Fibroblast of lung (primary cell): ENCODE results near the gene MYO3B. TPM values are rescaled to one million over a fixed set of nuclear protein-coding genes. Genes with fewer than 3 reads are reported as not detected.
A peak's percentile ranks its signal among the peaks of the same experiment; 100 is the strongest.

Experiments
- DNase-seq, 2 donors: peaks; one replicate each; pipeline versions ENCODE4 v3.0.0 to v3.0.0-alpha.2; 2010; ENCODE audit warnings: low read depth in 2 of 2
- H2AFZ ChIP-seq: 2 replicates; pipeline ENCODE4 v1.5.1; 2012; ENCODE audit warnings: low read length, control low read depth, inconsistent platforms
- H3K27ac ChIP-seq: 2 replicates; pipeline ENCODE4 v1.5.1; 2011; ENCODE audit warnings: low read length, control low read depth; ENCODE audit not compliant: insufficient read depth
- H3K27me3 ChIP-seq: 2 replicates; pipeline ENCODE4 v1.5.1; 2011; ENCODE audit warnings: mild to moderate bottlenecking, low read length; ENCODE audit not compliant: control insufficient read depth, insufficient read depth
- H3K36me3 ChIP-seq: 2 replicates; pipeline ENCODE4 v1.5.1; 2011; ENCODE audit warnings: low read length; ENCODE audit not compliant: control insufficient read depth, insufficient read depth
- H3K4me1 ChIP-seq: 2 replicates; pipeline ENCODE4 v1.5.1; 2011; ENCODE audit warnings: low read length; ENCODE audit not compliant: control insufficient read depth, insufficient read depth; ENCODE audit errors: extremely low read depth
- H3K4me2 ChIP-seq: 2 replicates; pipeline ENCODE4 v1.5.1; 2011; ENCODE audit warnings: low read length, control low read depth; ENCODE audit not compliant: insufficient read depth; ENCODE audit errors: extremely low read depth
- H3K4me3 ChIP-seq, 4 experiments: fragments of 200-600 bp in 1 of 4; sonication (generic) in 1 of 4; replicated peaks in 1 of 4; 2 replicates each; pipeline ENCODE4 v1.5.1; 2011 to 2016; ENCODE audit warnings: low read length in 4 of 4, low read depth in 3 of 4, mild to moderate bottlenecking in 3 of 4, control low read depth in 2 of 4, inconsistent platforms in 1 of 4, mixed read lengths in 1 of 4; ENCODE audit not compliant: insufficient read depth in 1 of 4; ENCODE audit errors: control extremely low read depth in 1 of 4
- H3K79me2 ChIP-seq: 2 replicates; pipeline ENCODE4 v1.5.1; 2012; ENCODE audit warnings: mild to moderate bottlenecking, low read length, inconsistent platforms; ENCODE audit not compliant: control insufficient read depth, insufficient read depth
- H3K9ac ChIP-seq: 2 replicates; pipeline ENCODE4 v1.5.1; 2011; ENCODE audit warnings: mild to moderate bottlenecking, low read length, control low read depth; ENCODE audit not compliant: insufficient read depth
- H3K9me3 ChIP-seq: 2 replicates; pipeline ENCODE4 v1.5.1; 2012; ENCODE audit warnings: low read depth, low read length; ENCODE audit not compliant: control insufficient read depth, insufficient read depth
- H4K20me1 ChIP-seq: 2 replicates; pipeline ENCODE4 v1.5.1; 2011; ENCODE audit warnings: low read length; ENCODE audit not compliant: control insufficient read depth, insufficient read depth; ENCODE audit errors: extremely low read depth
- CTCF ChIP-seq, 2 donors: IDR thresholded peaks in 1 of 2; conservative IDR thresholded peaks in 1 of 2; 1 replicate in 1 of 2; 2 replicates in 1 of 2; pipeline ENCODE4 v1.5.1; 2011 to 2012; ENCODE audit warnings: low read length in 2 of 2, control low read depth in 1 of 2, inconsistent platforms in 1 of 2, low read depth in 1 of 2, mild to moderate bottlenecking in 1 of 2
- EZH2 ChIP-seq: IDR thresholded peaks from 2 replicates; pipeline ENCODE4 v1.5.1; 2012; ENCODE audit warnings: low read length, control low read depth, mild to moderate bottlenecking; ENCODE audit errors: missing control alignments
- polyA plus RNA-seq, 2 donors: library from polyadenylated mRNA; depleted of rRNA in 1 of 2; stranded (reverse) in 1 of 2; unstranded in 1 of 2; fragments of >200 nt; gene quantifications; 2 replicates each; pipeline ENCODE4 v1.2.1, GENCODE V29; 2011 to 2012; ENCODE audit warnings: missing spikeins in 1 of 2
- total RNA-seq: library from RNA; depleted of rRNA; stranded (reverse); fragments of >200 nt; gene quantifications from 2 replicates; pipeline ENCODE4 v1.2.1, GENCODE V29; 2014

MYO3B gene
- total and polyA plus RNA-seq, 2 donors (not counting 1 experiment from before 2014, with no cell fraction given), result 0.06 to 0.50 TPM

- no peak overlapping the region for H3K9ac ChIP-seq
- H3K4me2 ChIP-seq, result no peak overlapping the region
- H3K27ac ChIP-seq, result no peak overlapping the region
- TF ChIP-seq CTCF (conservative IDR thresholded peaks at IDR 0.05 in 1 of 2, IDR thresholded peaks at IDR 0.05 in 1 of 2; ENCODE audit: low read depth in 1 of 2, low read length in 2 of 2), result no peak
- TF ChIP-seq EZH2, result no peak
- H3K4me1 ChIP-seq, result no peaks in the 10 kb centered on the region
- H3K4me3 ChIP-seq, result no peak overlapping the region
- no peaks in the 10 kb centered on the region for H3K36me3 ChIP-seq
- H4K20me1 ChIP-seq, result no peaks in the 10 kb centered on the region
- DNase-seq, result no peak
- no peaks in the 10 kb centered on the region for H3K9me3 ChIP-seq
- no peak overlapping the region for H2AFZ ChIP-seq
- H3K27me3 ChIP-seq, result peaks cover 8% of the 10 kb centered on the region
- H3K79me2 ChIP-seq, result no peaks in the 10 kb centered on the region
Measured at GRCh38 chr2:170503971-170504809, 326.2 kb downstream of the MYO3B start.

GRCh38 chr2:170504810-170505145 lies 326.8 kb downstream of the MYO3B start:
- no peak for DNase-seq
- Histone ChIP-seq H3K27ac (no peak overlapping the region), H3K36me3 (no peaks in the 10 kb centered on the region), H3K4me3 (no peak overlapping the region), H3K4me1 (no peaks in the 10 kb centered on the region), H3K27me3 (peaks cover 8% of the 10 kb centered on the region), H3K79me2 (no peaks in the 10 kb centered on the region), H4K20me1 (no peaks in the 10 kb centered on the region), H2AFZ (no peak overlapping the region), H3K9ac (no peak overlapping the region), H3K9me3 (no peaks in the 10 kb centered on the region), H3K4me2 (no peak overlapping the region)
- TF ChIP-seq CTCF (conservative IDR thresholded peaks at IDR 0.05 in 1 of 2, IDR thresholded peaks at IDR 0.05 in 1 of 2; ENCODE audit: low read depth in 1 of 2, low read length in 2 of 2), result no peak
- TF ChIP-seq EZH2, result no peak

GRCh38 chr2:170505631-170506275 lies 327.8 kb downstream of the MYO3B start:
- peak overlapping the region; percentile 7 for H3K9ac ChIP-seq
- TF ChIP-seq CTCF (conservative IDR thresholded peaks at IDR 0.05 in 1 of 2, IDR thresholded peaks at IDR 0.05 in 1 of 2; ENCODE audit: low read depth in 1 of 2, low read length in 2 of 2) (no peak), EZH2 (no peak)
- H3K9me3 ChIP-seq, result no peaks in the 10 kb centered on the region
- H3K36me3 ChIP-seq, result no peaks in the 10 kb centered on the region
- H3K4me3 ChIP-seq, result peak overlapping the region; percentile 6 to 17 (median 14)
- H3K4me1 ChIP-seq, result no peaks in the 10 kb centered on the region
- H2AFZ ChIP-seq, result peak overlapping the region; percentile 26
- DNase-seq, result peak in 1 of 2 donors; percentile 55
- H3K27ac ChIP-seq, result no peak overlapping the region
- H3K4me2 ChIP-seq, result peak overlapping the region; percentile 54
- no peaks in the 10 kb centered on the region for H3K79me2 ChIP-seq
- H3K27me3 ChIP-seq, result peaks cover 8% of the 10 kb centered on the region
- no peaks in the 10 kb centered on the region for H4K20me1 ChIP-seq
